K562 (cell line): ENCODE data around the gene NLRP9. TPM values are rescaled to one million over a fixed set of nuclear protein-coding genes. Genes with fewer than 3 reads are reported as not detected.

ENCODE experiments used
- CHD2 ChIP-seq: IDR thresholded peaks from 2 replicates; pipeline ENCODE4 v1.6.1; 2011; ENCODE audit warnings: low read depth, low read length
- KLF13 ChIP-seq: fragments of 450-650 bp; IDR thresholded peaks from 2 replicates; pipeline ENCODE4 v1.6.1; 2016; ENCODE audit warnings: missing genetic modification characterization, low read depth, mild to moderate bottlenecking, missing compliant biosample characterization, moderate library complexity, borderline replicate concordance
- MAFK ChIP-seq: IDR thresholded peaks from 2 replicates; pipeline ENCODE4 v1.6.1; 2011; ENCODE audit warnings: low read length, improper control_type of control experiment
- OTX1 ChIP-seq: fragments of 450-650 bp; formaldehyde crosslinking; IDR thresholded peaks from 2 replicates; pipeline ENCODE4 v1.4.0; 2022; ENCODE audit warnings: mild to moderate bottlenecking
- POLR2AphosphoS2 ChIP-seq: IDR thresholded peaks from 2 replicates; pipeline ENCODE4 v1.6.1; 2012; ENCODE audit warnings: low read length, improper control_type of control experiment
- SLC30A9 ChIP-seq: fragments of 250-450 bp; sonication (Bioruptor Pico); IDR thresholded peaks from 2 replicates; pipeline ENCODE4 v1.8.0; 2022; ENCODE audit warnings: mild to moderate bottlenecking, moderate library complexity
- ZNF764 ChIP-seq: fragments of 250-450 bp; sonication (Bioruptor Pico); IDR thresholded peaks from 2 replicates; pipeline ENCODE4 v1.4.0; 2020; ENCODE audit warnings: low read depth, mild to moderate bottlenecking, moderate library complexity
- polyA plus RNA-seq, 8 experiments: library from polyadenylated mRNA; depleted of rRNA in 4 of 8; stranded (reverse) in 5 of 8; unstranded in 3 of 8; fragments of >200 nt; fragmentation: Nextera tagmentation in 2 of 8; fragmentation: Illumina TruSeq in 1 of 8; extraction: Ambion mirVana in 2 of 8; extraction: Trizol in 1 of 8; gene quantifications; 2 replicates each; pipeline versions ENCODE4 v1.2.1 to v1.2.3, GENCODE V29; 2011 to 2014; ENCODE audit warnings: inconsistent platforms in 1 of 8, missing spikeins in 1 of 8
- total RNA-seq, 7 experiments: library from RNA; depleted of rRNA in 6 of 7; stranded (reverse); fragments of >200 nt in 6 of 7; fragmentation: Illumina TruSeq in 2 of 7; extraction: Trizol in 2 of 7; gene quantifications; 2 replicates each; pipeline versions ENCODE4 v1.2.1 to v1.2.3, GENCODE V29; 2011 to 2021; ENCODE audit warnings: low replicate concordance in 1 of 7
- TF ChIP-seq, protein P1 (sequence below), 2 experiments: fragments of 450-650 bp in 1 of 2; sonication (generic) in 1 of 2; formaldehyde crosslinking in 1 of 2; IDR thresholded peaks; 2 replicates each; pipeline versions ENCODE4 v1.7.1 to v1.9.0; 2016 to 2022; ENCODE audit warnings: inconsistent platforms in 1 of 2, mild to moderate bottlenecking in 1 of 2, missing genetic modification reagents in 1 of 2
- TF ChIP-seq, protein P2 (sequence below), 2 experiments: fragments of 450-650 bp; IDR thresholded peaks; 2 replicates each; pipeline ENCODE4 v1.6.1; 2018; ENCODE audit warnings: mild to moderate bottlenecking in 2 of 2, low read depth in 1 of 2; ENCODE audit not compliant: partially characterized antibody in 2 of 2
- TF ChIP-seq, protein P3 (sequence below): IDR thresholded peaks from 2 replicates; pipeline ENCODE4 v1.6.1; 2012; ENCODE audit warnings: low read depth, low read length, improper control_type of control experiment, borderline replicate concordance

NLRP9 gene
- total and polyA plus RNA-seq, 9 of the 15 experiments (the other 6 are each of a cell fraction or from before 2014, with no cell fraction given): not detected

DNA sequence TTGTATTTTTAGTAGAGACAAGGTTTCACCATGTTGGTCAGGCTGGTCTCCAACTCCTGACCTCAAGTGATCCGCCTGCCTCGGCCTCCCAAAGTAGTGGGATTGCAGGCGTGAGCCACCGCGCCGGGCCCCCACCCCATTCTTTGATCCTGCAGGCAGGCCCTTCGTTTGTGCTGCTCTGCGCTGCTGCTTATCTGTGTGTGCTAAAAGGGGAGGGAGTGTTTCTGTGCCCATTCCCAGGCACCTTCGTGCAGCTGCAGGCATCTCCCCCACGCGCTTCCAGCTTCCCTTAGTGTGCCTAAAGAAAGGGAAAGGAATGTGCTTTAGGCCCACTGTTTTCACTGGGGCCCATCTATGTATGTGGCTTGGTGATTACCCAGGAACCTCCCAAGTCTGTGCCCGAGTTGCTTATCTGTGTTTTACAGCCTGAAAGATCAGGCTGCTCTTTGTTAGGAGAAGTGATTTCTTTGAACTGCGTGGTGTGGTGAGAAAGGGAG, 36.0 kb downstream of the NLRP9 start (continued):
- TF ChIP-seq, protein P1, sequence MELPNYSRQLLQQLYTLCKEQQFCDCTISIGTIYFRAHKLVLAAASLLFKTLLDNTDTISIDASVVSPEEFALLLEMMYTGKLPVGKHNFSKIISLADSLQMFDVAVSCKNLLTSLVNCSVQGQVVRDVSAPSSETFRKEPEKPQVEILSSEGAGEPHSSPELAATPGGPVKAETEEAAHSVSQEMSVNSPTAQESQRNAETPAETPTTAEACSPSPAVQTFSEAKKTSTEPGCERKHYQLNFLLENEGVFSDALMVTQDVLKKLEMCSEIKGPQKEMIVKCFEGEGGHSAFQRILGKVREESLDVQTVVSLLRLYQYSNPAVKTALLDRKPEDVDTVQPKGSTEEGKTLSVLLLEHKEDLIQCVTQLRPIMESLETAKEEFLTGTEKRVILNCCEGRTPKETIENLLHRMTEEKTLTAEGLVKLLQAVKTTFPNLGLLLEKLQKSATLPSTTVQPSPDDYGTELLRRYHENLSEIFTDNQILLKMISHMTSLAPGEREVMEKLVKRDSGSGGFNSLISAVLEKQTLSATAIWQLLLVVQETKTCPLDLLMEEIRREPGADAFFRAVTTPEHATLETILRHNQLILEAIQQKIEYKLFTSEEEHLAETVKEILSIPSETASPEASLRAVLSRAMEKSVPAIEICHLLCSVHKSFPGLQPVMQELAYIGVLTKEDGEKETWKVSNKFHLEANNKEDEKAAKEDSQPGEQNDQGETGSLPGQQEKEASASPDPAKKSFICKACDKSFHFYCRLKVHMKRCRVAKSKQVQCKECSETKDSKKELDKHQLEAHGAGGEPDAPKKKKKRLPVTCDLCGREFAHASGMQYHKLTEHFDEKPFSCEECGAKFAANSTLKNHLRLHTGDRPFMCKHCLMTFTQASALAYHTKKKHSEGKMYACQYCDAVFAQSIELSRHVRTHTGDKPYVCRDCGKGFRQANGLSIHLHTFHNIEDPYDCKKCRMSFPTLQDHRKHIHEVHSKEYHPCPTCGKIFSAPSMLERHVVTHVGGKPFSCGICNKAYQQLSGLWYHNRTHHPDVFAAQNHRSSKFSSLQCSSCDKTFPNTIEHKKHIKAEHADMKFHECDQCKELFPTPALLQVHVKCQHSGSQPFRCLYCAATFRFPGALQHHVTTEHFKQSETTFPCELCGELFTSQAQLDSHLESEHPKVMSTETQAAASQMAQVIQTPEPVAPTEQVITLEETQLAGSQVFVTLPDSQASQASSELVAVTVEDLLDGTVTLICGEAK (IDR thresholded peaks at IDR 0.05): no peak
- TF ChIP-seq, protein P1 (CRISPR knock-in tag; IDR thresholded peaks at IDR 0.05): no peak
- TF ChIP-seq ZNF764: no peak
- no peak for TF ChIP-seq KLF13 (tag)
- no peak for TF ChIP-seq POLR2AphosphoS2
- TF ChIP-seq, protein P2, sequence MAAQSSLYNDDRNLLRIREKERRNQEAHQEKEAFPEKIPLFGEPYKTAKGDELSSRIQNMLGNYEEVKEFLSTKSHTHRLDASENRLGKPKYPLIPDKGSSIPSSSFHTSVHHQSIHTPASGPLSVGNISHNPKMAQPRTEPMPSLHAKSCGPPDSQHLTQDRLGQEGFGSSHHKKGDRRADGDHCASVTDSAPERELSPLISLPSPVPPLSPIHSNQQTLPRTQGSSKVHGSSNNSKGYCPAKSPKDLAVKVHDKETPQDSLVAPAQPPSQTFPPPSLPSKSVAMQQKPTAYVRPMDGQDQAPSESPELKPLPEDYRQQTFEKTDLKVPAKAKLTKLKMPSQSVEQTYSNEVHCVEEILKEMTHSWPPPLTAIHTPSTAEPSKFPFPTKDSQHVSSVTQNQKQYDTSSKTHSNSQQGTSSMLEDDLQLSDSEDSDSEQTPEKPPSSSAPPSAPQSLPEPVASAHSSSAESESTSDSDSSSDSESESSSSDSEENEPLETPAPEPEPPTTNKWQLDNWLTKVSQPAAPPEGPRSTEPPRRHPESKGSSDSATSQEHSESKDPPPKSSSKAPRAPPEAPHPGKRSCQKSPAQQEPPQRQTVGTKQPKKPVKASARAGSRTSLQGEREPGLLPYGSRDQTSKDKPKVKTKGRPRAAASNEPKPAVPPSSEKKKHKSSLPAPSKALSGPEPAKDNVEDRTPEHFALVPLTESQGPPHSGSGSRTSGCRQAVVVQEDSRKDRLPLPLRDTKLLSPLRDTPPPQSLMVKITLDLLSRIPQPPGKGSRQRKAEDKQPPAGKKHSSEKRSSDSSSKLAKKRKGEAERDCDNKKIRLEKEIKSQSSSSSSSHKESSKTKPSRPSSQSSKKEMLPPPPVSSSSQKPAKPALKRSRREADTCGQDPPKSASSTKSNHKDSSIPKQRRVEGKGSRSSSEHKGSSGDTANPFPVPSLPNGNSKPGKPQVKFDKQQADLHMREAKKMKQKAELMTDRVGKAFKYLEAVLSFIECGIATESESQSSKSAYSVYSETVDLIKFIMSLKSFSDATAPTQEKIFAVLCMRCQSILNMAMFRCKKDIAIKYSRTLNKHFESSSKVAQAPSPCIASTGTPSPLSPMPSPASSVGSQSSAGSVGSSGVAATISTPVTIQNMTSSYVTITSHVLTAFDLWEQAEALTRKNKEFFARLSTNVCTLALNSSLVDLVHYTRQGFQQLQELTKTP (IDR thresholded peaks at IDR 0.05; ENCODE audit: low read depth in 1 of 2, partially characterized antibody in 2 of 2): no peak
- no peak for TF ChIP-seq SLC30A9 (CRISPR knock-in tag)
- TF ChIP-seq CHD2: no peak
- TF ChIP-seq, protein P3, sequence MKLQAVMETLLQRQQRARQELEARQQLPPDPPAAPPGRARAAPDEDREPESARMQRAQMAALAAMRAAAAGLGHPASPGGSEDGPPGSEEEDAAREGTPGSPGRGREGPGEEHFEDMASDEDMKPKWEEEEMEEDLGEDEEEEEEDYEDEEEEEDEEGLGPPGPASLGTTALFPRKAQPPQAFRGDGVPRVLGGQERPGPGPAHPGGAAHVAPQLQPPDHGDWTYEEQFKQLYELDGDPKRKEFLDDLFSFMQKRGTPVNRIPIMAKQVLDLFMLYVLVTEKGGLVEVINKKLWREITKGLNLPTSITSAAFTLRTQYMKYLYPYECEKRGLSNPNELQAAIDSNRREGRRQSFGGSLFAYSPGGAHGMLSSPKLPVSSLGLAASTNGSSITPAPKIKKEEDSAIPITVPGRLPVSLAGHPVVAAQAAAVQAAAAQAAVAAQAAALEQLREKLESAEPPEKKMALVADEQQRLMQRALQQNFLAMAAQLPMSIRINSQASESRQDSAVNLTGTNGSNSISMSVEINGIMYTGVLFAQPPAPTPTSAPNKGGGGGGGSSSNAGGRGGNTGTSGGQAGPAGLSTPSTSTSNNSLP: no peak
- no peak for TF ChIP-seq MAFK
- no peak for TF ChIP-seq OTX1 (CRISPR knock-in tag)
